AG04450 (cell line): ENCODE measurements around the gene PHF13. TPM values are rescaled to one million over a fixed set of nuclear protein-coding genes. Genes with fewer than 3 reads are reported as not detected.
"Not testable (repeated sequence)": the region's sequence is repeated elsewhere in the genome, so short reads cannot be mapped to it uniquely, and the experiment has no call there.

Experiments used
- CTCF ChIA-PET: fragments of 300-600, 350-600 bp; formaldehyde crosslinking; extraction: SDS; loops from one replicate; lab custom pipeline; 2022; ENCODE audit warnings: antibody characterized with exemption, inconsistent platforms; lab: Charles Lee
- POLR2A ChIA-PET: fragments of 350-600 bp; formaldehyde crosslinking; extraction: SDS; loops from one replicate; lab custom pipeline; 2021; ENCODE audit warnings: antibody characterized with exemption, inconsistent platforms; lab: Yijun Ruan, JAX
- DNase-seq: peaks from one replicate; pipeline ENCODE4 v3.0.0-alpha.2; 2011; ENCODE audit warnings: low read depth, low spot score
- H3K27ac ChIP-seq: one replicate; pipeline ENCODE4 v1.5.1; 2012; ENCODE audit warnings: low read depth, low read length, control low read depth
- H3K27me3 ChIP-seq: one replicate; pipeline ENCODE4 v1.6.0; 2012; ENCODE audit warnings: low read length; ENCODE audit not compliant: control insufficient read depth, insufficient read depth
- H3K4me3 ChIP-seq: 2 replicates; pipeline ENCODE4 v1.5.1; 2011; ENCODE audit warnings: mild to moderate bottlenecking, low read depth, low read length, control low read depth
- H3K9me3 ChIP-seq: 2 replicates; pipeline ENCODE4 v1.5.1; 2012; ENCODE audit warnings: low read length; ENCODE audit not compliant: control insufficient read depth, insufficient read depth
- CTCF ChIP-seq: IDR thresholded peaks from 2 replicates; pipeline ENCODE4 v1.5.1; 2011; ENCODE audit warnings: low read depth, low read length, control low read depth, inconsistent platforms
- polyA plus RNA-seq: library from polyadenylated mRNA; depleted of rRNA; stranded (reverse); fragments of >200 nt; gene quantifications from 2 replicates; pipeline ENCODE4 v1.2.3, GENCODE V29; 2011

Gene PHF13
- polyA plus RNA-seq, 1 experiment = 11.6 TPM

GRCh38 chr1:6632588-6633514, 19.3 kb downstream of the PHF13 start:
- no peak for DNase-seq
- POLR2A ChIA-PET = interaction anchor here (1.4 kb wide), 1 partner anchor 15 kb away, joined by 6 read pairs; no protein-coding TSS in a partner anchor
- Histone ChIP-seq H3K27me3 (no peaks in the 10 kb centered on the region), H3K9me3 (no peaks in the 10 kb centered on the region), H3K27ac (no peak overlapping the region), H3K4me3 (no peak overlapping the region)
- TF ChIP-seq CTCF = no peak
- CTCF ChIA-PET = interaction anchor here (0.9 kb wide), 1 partner anchor 29 kb away, joined by 3 read pairs; no protein-coding TSS in a partner anchor

- DNase-seq = no peak
- POLR2A ChIA-PET = no interaction called here
- H3K27ac ChIP-seq = no peak overlapping the region
- H3K27me3 ChIP-seq = no peaks in the 10 kb centered on the region
- H3K4me3 ChIP-seq = no peak overlapping the region
- no peaks in the 10 kb centered on the region for H3K9me3 ChIP-seq
- CTCF ChIA-PET = interaction anchor here (0.7 to 1.1 kb wide), 3 partner anchors 30 to 148 kb away, joined by 3 read pairs; no protein-coding TSS in a partner anchor
- peak; percentile 48 for TF ChIP-seq CTCF
Measured at GRCh38 chr1:6634371-6635052, 21.0 kb downstream of the PHF13 start.

- Histone ChIP-seq H3K27me3 (no peaks in the 10 kb centered on the region), H3K27ac (no peak overlapping the region), H3K9me3 (no peaks in the 10 kb centered on the region), H3K4me3 (no peak overlapping the region)
- ChIA-PET POLR2A (no interaction called here), CTCF (interaction anchor here (0.7 kb wide), 1 partner anchor 112 kb away, joined by 3 read pairs; no protein-coding TSS in a partner anchor)
- no peak for TF ChIP-seq CTCF
- DNase-seq = no peak
Measured at GRCh38 chr1:6635161-6635909, 21.8 kb downstream of the PHF13 start.

GRCh38 chr1:6635910-6636760, 22.6 kb downstream of the PHF13 start:
- POLR2A ChIA-PET = interaction anchor here (0.5 kb wide), 1 partner anchor 20 kb away, joined by 3 read pairs; no protein-coding TSS in a partner anchor
- DNase-seq = no peak
- CTCF ChIA-PET = interaction anchor here (0.9 to 3.1 kb wide), 3 partner anchors 11 to 146 kb away, joined by 3 to 19 read pairs (median 4); no protein-coding TSS in a partner anchor
- H3K27ac ChIP-seq = no peak overlapping the region
- no peaks in the 10 kb centered on the region for H3K9me3 ChIP-seq
- 0 out of 2 replicates have a peak, but pooled peaks have one; percentile 24 for TF ChIP-seq CTCF
- H3K4me3 ChIP-seq = no peak overlapping the region
- no peaks in the 10 kb centered on the region for H3K27me3 ChIP-seq

GRCh38 chr1:6636778-6637177, 23.2 kb downstream of the PHF13 start:
- H3K9me3 ChIP-seq, H3K4me3 ChIP-seq, POLR2A ChIA-PET, H3K27ac ChIP-seq, DNase-seq, H3K27me3 ChIP-seq: not testable (repeated sequence)
- CTCF ChIA-PET = interaction anchor here (0.9 to 3.1 kb wide), 3 partner anchors 10 to 147 kb away, joined by 3 to 19 read pairs (median 4); no protein-coding TSS in a partner anchor
